ENCODE results near the gene IFITM10.

IFITM10 gene

DNA sequence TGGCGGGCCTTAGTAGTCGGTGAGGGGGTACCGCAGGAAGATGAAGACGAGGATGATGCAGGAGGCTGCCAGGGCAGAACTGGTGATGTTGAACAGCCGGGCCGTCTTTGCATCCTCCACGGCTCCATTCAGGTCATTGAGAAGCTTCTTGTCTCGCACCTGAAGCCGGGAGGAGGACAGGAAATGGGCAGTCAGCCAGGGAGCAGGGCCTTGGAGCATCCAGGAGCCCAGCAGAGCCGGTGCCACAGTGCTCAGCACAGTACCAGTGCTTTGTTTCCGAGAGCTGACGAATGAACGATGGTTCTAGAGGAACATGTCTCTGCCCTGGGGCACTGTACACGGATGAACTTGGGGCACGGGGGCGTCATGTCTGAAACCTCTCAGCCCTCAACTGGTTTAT, 15.1 kb downstream of the IFITM10 start:
- Histone ChIP-seq H3K4me3 (ENCODE audit: low read length) (no peak overlapping the region), H3K9me3 (ENCODE audit: insufficient read depth, low read length) (peaks cover 4% of the 10 kb centered on the region; the same call in 1 of the 2 replicates), H3K27me3 (ENCODE audit: low read depth, low read length) (peaks cover 4% of the 10 kb centered on the region; the same call in 1 of the 2 replicates), H3K4me1 (ENCODE audit: low read length) (no peaks in the 10 kb centered on the region), H3K9ac (ENCODE audit: low read length) (no peak overlapping the region), H4K20me1 (ENCODE audit: insufficient read depth, low read length) (no peaks in the 10 kb centered on the region), H3K27ac (ENCODE audit: low read length) (no peak overlapping the region), H3K79me2 (ENCODE audit: low read length) (no peaks in the 10 kb centered on the region), H3K4me2 (ENCODE audit: low read length) (no peak overlapping the region), H3K36me3 (replicated peaks; ENCODE audit: low read depth, low read length) (no peaks in the 10 kb centered on the region), H2AFZ (ENCODE audit: low read depth, low read length) (no peak overlapping the region)
- no peak for TF ChIP-seq EZH2phosphoT487 (IDR thresholded peaks at IDR 0.05; ENCODE audit: low read depth)
- TF ChIP-seq, protein P1, sequence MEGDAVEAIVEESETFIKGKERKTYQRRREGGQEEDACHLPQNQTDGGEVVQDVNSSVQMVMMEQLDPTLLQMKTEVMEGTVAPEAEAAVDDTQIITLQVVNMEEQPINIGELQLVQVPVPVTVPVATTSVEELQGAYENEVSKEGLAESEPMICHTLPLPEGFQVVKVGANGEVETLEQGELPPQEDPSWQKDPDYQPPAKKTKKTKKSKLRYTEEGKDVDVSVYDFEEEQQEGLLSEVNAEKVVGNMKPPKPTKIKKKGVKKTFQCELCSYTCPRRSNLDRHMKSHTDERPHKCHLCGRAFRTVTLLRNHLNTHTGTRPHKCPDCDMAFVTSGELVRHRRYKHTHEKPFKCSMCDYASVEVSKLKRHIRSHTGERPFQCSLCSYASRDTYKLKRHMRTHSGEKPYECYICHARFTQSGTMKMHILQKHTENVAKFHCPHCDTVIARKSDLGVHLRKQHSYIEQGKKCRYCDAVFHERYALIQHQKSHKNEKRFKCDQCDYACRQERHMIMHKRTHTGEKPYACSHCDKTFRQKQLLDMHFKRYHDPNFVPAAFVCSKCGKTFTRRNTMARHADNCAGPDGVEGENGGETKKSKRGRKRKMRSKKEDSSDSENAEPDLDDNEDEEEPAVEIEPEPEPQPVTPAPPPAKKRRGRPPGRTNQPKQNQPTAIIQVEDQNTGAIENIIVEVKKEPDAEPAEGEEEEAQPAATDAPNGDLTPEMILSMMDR (IDR thresholded peaks at IDR 0.05; ENCODE audit: low read depth, low read length) = no peak

DNA sequence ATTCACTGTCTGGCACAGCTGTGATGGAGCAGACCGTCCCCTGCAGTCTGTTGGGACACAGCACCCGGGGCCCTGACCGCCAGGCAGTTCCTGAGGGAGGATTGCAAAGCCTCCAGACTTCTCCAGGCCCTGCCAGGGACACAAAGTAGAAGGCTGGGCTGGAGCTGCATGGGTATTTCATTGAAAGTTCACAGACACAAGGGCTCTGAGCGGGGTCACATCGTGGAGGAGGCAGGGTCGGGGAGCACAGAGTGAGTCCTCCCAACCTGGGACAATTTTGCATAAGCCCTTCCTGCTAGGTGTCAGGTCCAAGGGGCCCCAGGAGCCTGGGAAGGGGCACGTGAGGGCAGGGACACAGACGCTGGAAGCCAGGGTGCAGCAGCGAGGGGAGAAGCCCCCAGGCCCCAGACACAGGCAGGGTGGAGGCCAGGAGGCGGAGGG, 15.7 kb downstream of the IFITM10 start:
- Histone ChIP-seq H2AFZ (ENCODE audit: low read depth, low read length) (no peak overlapping the region), H3K9me3 (ENCODE audit: insufficient read depth, low read length) (peaks cover 4% of the 10 kb centered on the region; the same call in 1 of the 2 replicates), H3K4me3 (ENCODE audit: low read length) (no peak overlapping the region), H3K79me2 (ENCODE audit: low read length) (no peaks in the 10 kb centered on the region), H3K27ac (ENCODE audit: low read length) (no peak overlapping the region), H3K4me1 (ENCODE audit: low read length) (no peaks in the 10 kb centered on the region), H3K9ac (ENCODE audit: low read length) (no peak overlapping the region), H3K4me2 (ENCODE audit: low read length) (no peak overlapping the region), H4K20me1 (ENCODE audit: insufficient read depth, low read length) (no peaks in the 10 kb centered on the region), H3K36me3 (replicated peaks; ENCODE audit: low read depth, low read length) (no peaks in the 10 kb centered on the region), H3K27me3 (ENCODE audit: low read depth, low read length) (peaks cover 3% of the 10 kb centered on the region; the same call in 1 of the 2 replicates)
- TF ChIP-seq, protein P1 (IDR thresholded peaks at IDR 0.05; ENCODE audit: low read depth, low read length) = no peak
- no peak for TF ChIP-seq EZH2phosphoT487 (IDR thresholded peaks at IDR 0.05; ENCODE audit: low read depth)

DNA sequence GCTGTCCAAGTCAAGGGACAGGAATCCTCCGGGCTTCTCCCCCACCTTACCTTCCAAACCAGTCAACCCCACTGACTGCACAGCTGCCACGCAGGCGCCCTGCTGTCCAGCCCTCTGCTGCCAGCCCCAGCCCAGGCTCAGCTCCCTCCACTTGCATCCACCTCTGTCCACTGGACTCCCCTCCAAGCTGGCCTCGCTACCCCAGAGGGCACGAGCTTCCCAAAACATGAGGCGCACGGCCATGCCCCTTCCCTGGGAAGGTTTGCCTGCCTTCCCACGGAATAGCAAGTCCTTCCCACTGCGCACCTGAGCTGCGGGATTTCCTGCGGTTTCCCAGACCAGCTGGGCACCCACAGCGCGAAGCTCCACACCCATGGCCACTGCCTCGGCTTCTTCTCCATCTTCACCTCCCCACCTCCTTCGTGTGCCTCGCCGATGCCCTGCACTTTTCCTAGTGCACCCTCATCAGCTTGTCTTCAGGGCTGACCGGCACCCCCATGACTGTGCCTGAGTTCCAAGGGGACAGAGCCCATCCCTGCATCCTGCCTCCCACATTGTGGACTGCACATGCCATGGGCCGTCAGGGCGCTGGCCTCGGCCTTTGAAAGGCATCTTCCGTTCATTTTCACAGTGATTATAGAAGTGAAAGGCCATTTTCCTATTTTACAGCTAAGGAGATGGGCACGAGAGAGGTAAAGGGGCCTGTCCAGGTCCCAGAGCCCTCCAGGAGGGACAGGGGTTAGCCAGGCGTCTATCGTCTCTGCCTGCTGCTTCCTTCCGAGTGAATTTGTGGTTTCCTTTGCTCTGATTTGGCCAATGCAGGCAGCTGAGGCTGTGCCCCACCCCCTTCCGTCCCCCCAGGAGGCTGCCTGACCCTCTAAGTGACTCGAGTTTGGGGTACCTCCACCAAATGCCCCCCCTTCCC, 16.4 kb downstream of the IFITM10 start:
- no peak overlapping the region for H3K4me2 ChIP-seq (ENCODE audit: low read length)
- H4K20me1 ChIP-seq (ENCODE audit: insufficient read depth, low read length) = no peaks in the 10 kb centered on the region
- no peak for TF ChIP-seq EZH2phosphoT487 (IDR thresholded peaks at IDR 0.05; ENCODE audit: low read depth)
- TF ChIP-seq, protein P1 (IDR thresholded peaks at IDR 0.05; ENCODE audit: low read depth, low read length) = no peak
- peaks cover 4% of the 10 kb centered on the region; the same call in 1 of the 2 replicates for H3K9me3 ChIP-seq (ENCODE audit: insufficient read depth, low read length)
- H3K4me3 ChIP-seq (ENCODE audit: low read length) = no peak overlapping the region
- H3K27ac ChIP-seq (ENCODE audit: low read length) = no peak overlapping the region
- H3K36me3 ChIP-seq (replicated peaks; ENCODE audit: low read depth, low read length) = no peaks in the 10 kb centered on the region
- no peaks in the 10 kb centered on the region for H3K4me1 ChIP-seq (ENCODE audit: low read length)
- H3K9ac ChIP-seq (ENCODE audit: low read length) = no peak overlapping the region
- H3K27me3 ChIP-seq (ENCODE audit: low read depth, low read length) = no peaks in the 10 kb centered on the region; the same call in 1 of the 2 replicates
- H3K79me2 ChIP-seq (ENCODE audit: low read length) = no peaks in the 10 kb centered on the region
- H2AFZ ChIP-seq (ENCODE audit: low read depth, low read length) = no peak overlapping the region

DNA sequence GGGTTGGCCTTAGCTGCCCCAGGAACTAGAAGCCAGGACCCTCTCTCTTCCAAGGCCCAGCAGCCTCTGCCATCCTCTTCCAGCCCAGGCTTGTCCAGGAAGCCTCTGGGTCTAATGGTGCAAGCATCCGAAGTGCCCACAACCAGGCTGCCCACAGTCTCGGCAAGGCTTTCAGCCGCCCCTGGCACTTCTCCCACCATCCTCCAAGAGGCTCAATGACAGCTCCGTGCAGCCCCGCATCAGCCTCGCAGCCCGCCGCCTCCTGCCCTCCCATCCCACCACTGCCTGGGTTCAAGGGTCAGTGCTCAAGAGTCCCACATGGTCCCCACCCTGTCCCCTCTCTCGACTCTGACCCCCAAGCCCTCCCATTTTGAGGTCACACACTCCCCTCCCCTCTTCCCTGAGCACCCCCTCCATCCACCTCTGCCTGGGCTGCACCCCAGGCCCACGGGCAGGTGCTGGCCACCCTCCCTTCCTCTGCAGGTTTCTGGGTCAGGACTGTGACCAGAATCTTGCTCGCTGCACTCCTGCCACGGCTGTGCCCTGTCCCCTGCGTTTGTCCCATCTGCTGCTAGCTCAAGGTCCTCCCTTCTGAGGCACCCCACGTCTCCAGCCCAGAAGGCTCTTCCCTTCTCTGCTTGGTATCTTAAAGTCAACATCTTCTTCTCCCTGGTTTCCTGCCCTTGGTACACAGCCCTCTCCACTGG, 17.2 kb downstream of the IFITM10 start:
- H3K36me3 ChIP-seq (replicated peaks; ENCODE audit: low read depth, low read length) = no peaks in the 10 kb centered on the region
- no peaks in the 10 kb centered on the region for H3K79me2 ChIP-seq (ENCODE audit: low read length)
- no peak overlapping the region for H2AFZ ChIP-seq (ENCODE audit: low read depth, low read length)
- H3K27ac ChIP-seq (ENCODE audit: low read length) = no peak overlapping the region
- no peaks in the 10 kb centered on the region for H3K4me1 ChIP-seq (ENCODE audit: low read length)
- no peak overlapping the region for H3K4me3 ChIP-seq (ENCODE audit: low read length)
- H4K20me1 ChIP-seq (ENCODE audit: insufficient read depth, low read length) = no peaks in the 10 kb centered on the region
- peaks cover 4% of the 10 kb centered on the region; the same call in 1 of the 2 replicates for H3K9me3 ChIP-seq (ENCODE audit: insufficient read depth, low read length)
- H3K27me3 ChIP-seq (ENCODE audit: low read depth, low read length) = no peaks in the 10 kb centered on the region; the same call in 1 of the 2 replicates
- H3K4me2 ChIP-seq (ENCODE audit: low read length) = no peak overlapping the region
- TF ChIP-seq, protein P1 (IDR thresholded peaks at IDR 0.05; ENCODE audit: low read depth, low read length) = no peak
- TF ChIP-seq EZH2phosphoT487 (IDR thresholded peaks at IDR 0.05; ENCODE audit: low read depth) = no peak
- no peak overlapping the region for H3K9ac ChIP-seq (ENCODE audit: low read length)

All from OCI-LY3 (cell line).